Brain microvascular endothelial cell (primary cell): ENCODE measurements around the gene KCNQ1.

ENCODE experiments used
- DNase-seq: peaks from one replicate; pipeline ENCODE4 v3.0.0-alpha.2; 2020
- H3K27ac ChIP-seq: fragments of 250-450 bp; sonication (Bioruptor Pico); 2 replicates; pipeline ENCODE4 v1.5.1; 2020; ENCODE audit warnings: mild to moderate bottlenecking, moderate library complexity
- H3K27me3 ChIP-seq: fragments of 250-450 bp; sonication (Bioruptor Pico); replicated peaks from 2 replicates; pipeline ENCODE4 v1.5.1; 2020; ENCODE audit warnings: mild to moderate bottlenecking
- H3K36me3 ChIP-seq: fragments of 250-450 bp; sonication (Bioruptor Pico); replicated peaks from 2 replicates; pipeline ENCODE4 v1.5.1; 2020; ENCODE audit warnings: mild to moderate bottlenecking
- H3K4me3 ChIP-seq: 2 replicates; pipeline ENCODE4 v1.5.1; 2011; ENCODE audit warnings: low read depth, mild to moderate bottlenecking, control low read depth, low read length, moderate library complexity
- CTCF ChIP-seq: IDR thresholded peaks from 2 replicates; pipeline ENCODE4 v1.5.1; 2011; ENCODE audit warnings: low read depth, mild to moderate bottlenecking, moderate library complexity, low read length, control low read depth, inconsistent platforms; ENCODE audit errors: missing control alignments
- in situ Hi-C: cut with HindIII; loops from 2 replicates; pipeline ENCODE4 v1.10.0; 2017; ENCODE audit warnings: low sequenced_read_pairs, low pct_ligation_motif_present

Gene KCNQ1

GRCh38 chr11:2898366-2899079, 453.7 kb downstream of the KCNQ1 start:
- in situ Hi-C loops: no loop called here
- H3K27me3 ChIP-seq: no peaks in the 10 kb centered on the region
- no peaks in the 10 kb centered on the region for H3K36me3 ChIP-seq
- peak overlapping the region; percentile 51 for H3K27ac ChIP-seq
- H3K4me3 ChIP-seq: no peak overlapping the region
- DNase-seq: peak; percentile 89
- peak; percentile 43 for TF ChIP-seq CTCF
